NCI-H510A treated with DMSO at 0.1 percent for 48 hours (cell line): ENCODE measurements around the gene RNPEPL1.

Source experiments
- DNase-seq: peaks from one replicate; lab custom pipeline; 2025; lab: John Stamatoyannopoulos, UW

The RNPEPL1 gene

GRCh38 chr2:240564561-240565332, 3.5 kb upstream of the RNPEPL1 start:
- DNase-seq: no peak

- DNase-seq: no peak
These were observed 2.7 kb upstream of the RNPEPL1 start for GRCh38 chr2:240565333-240566202.

DNA sequence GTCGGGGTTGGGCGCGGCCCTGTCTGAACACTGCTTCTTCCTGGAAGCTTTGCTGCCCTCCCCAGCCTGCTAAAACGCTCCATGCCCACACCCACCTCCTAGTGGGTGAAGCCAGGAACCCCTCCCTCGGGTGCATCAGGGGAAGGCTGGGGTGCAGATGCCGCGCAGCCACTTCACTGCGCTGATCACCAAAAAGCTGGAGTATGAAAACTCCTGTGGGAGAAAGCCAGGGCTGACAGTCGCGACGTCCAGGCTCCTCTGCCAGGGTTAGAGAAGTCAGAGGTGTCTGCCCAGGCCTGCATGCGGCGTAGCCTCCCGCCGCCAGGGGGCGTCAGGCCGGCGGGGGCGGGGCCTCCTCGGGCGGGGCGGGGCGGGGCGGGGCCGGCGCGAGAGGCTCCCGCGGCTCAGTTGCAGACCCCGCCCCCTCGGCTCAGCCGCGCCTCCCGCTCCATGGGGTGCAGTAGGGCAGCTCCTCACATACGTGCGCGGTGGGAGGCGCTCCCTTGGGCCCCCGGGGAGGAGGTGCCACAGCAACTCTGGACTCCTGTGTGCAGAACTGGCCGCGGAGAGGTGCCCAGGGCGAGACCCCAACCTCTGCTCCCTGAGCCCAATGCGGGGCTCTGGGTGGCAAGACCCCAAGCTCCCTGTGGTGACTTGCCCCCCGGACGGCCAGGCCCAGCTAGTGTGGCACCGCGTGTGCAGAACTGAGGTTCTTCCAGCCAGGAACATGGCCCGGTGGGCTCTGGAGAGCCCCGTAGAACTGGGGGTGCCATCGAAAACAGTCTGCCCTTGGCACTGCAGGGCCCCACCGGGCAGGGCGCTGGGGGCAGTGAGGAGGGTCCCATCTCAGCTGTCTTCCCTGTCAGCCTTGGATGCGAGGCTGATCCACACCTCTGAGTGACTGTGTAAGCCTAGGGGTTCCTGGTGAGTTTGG, 1.8 kb upstream of the RNPEPL1 start:
- peak; percentile 83 for DNase-seq

DNA sequence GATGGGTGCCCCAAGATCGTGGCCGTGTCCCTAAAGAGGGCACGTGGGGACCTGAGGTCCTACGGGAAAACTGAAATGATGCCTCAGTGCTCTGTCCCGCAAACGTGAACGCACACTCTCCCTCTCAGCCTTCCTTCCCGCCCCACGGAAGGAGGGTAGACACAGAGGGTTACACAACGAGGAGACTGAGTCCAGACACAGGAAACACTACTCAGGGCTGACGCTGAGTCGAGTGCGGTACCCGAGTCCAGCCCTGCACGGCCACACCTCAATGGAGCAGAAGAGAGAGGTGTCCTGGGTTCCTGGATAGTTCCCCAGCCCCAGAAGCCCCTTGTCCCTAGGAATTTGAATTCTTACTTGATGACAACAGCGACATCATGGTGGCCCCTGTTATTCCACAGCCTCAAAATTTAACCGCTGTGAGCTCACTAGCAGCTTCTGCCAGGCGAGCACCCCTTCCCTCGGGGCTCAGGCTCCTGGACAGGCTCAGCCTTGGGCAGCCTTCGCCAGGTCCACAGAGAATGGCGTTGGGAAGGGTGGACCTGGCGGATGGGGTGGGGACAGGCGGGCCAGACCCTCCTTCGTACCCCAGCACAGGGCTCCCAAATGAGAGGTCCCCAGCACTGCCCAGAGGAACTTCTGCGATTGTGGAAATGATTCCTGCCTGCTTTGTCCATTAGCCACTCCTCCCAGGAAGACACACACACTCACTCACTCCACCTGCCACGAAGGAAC, 980 bp upstream of the RNPEPL1 start:
- no peak for DNase-seq

DNA sequence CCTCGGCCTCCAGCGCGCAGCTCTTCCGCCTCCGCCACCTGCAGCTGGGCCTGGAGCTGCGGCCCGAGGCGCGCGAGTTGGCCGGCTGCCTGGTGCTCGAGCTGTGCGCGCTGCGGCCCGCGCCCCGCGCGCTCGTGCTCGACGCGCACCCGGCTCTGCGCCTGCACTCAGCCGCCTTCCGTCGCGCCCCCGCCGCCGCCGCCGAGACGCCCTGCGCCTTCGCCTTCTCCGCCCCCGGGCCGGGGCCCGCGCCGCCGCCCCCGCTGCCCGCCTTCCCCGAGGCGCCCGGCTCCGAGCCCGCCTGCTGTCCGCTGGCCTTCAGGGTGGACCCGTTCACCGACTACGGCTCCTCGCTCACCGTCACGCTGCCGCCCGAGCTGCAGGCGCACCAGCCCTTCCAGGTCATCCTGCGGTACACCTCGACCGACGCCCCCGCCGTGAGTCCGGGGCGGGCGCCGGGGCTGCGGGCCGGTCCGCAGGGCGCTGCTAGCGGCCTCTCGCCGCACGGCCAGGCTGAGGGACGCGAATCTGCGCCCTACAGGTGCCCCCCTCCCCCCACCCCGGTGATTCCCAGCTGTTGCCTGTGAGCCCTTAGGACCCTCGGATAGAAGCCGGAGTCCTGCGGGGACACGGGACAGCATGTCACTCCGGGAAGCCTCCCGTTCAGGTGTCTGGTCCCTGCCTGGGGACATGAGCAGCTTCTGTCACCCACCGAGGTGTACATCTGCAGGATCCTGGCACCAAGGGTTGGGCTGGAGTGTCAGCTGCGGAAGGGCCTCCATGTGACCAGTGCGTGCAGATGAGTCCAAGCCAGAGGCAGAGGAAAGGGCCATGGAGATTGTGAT, 616 bp downstream of the RNPEPL1 start:
- peak; percentile 49 for DNase-seq

GRCh38 chr2:240569523-240569997, 1.3 kb downstream of the RNPEPL1 start:
- DNase-seq: no peak

- no peak for DNase-seq
These were observed 1.8 kb downstream of the RNPEPL1 start for GRCh38 chr2:240569998-240570530.

GRCh38 chr2:240570531-240571313, 2.4 kb downstream of the RNPEPL1 start:
- DNase-seq: no peak

DNA sequence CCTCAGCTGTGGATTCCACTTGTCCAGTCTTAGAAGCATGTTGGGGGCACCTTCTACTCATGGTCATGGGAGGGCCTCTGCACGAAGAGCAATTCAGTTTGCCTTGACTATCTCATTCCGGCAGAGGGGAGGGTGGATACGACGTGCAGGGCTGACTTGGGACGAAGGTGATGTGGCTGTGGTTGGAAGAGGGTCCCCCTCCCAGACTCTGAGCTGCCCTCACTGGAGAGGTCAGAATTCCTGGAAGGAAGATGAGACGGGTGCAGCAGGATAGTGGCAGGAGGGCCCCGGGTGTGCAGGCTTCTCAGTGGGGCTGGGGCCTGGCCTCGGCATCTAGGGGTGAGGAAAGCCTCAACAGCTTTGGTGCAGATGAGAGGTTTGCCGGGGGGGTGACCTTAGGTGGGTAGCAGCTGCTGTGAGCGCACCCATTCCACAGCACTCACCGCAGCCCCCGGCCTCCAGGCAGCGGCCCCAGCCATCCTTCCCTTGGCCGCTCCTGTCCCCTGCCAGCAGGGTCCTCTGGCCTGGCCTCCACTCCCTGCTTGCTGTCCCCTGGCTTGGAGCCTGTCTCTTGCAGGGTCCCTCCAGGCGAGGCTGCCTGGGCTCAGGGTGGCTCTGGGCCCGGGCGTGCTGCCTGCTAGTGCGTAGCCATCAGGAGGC, 3.2 kb downstream of the RNPEPL1 start:
- DNase-seq: no peak

GRCh38 chr2:240572141-240573031, 4.1 kb downstream of the RNPEPL1 start:
- DNase-seq: no peak

DNA sequence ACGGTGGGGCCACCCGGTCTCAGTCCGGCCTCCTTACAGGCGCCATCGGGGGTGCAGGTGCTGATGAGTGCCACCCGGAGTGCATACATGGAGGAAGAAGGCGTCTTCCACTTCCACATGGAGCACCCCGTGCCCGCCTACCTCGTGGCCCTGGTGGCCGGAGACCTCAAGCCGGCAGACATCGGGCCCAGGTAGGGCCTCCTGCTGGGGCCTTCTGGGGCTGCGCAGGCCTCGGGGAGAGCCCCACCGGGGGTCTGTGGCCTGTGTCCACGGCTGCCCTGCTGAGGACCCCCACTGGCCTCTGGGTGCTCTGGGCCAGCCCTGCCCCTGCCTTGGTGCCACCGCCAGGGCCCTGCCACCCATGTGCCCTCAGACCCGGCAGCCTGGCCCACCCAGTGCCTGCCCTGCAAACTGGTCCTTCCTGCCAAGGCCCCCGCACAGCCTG, 4.8 kb downstream of the RNPEPL1 start:
- no peak for DNase-seq

DNA sequence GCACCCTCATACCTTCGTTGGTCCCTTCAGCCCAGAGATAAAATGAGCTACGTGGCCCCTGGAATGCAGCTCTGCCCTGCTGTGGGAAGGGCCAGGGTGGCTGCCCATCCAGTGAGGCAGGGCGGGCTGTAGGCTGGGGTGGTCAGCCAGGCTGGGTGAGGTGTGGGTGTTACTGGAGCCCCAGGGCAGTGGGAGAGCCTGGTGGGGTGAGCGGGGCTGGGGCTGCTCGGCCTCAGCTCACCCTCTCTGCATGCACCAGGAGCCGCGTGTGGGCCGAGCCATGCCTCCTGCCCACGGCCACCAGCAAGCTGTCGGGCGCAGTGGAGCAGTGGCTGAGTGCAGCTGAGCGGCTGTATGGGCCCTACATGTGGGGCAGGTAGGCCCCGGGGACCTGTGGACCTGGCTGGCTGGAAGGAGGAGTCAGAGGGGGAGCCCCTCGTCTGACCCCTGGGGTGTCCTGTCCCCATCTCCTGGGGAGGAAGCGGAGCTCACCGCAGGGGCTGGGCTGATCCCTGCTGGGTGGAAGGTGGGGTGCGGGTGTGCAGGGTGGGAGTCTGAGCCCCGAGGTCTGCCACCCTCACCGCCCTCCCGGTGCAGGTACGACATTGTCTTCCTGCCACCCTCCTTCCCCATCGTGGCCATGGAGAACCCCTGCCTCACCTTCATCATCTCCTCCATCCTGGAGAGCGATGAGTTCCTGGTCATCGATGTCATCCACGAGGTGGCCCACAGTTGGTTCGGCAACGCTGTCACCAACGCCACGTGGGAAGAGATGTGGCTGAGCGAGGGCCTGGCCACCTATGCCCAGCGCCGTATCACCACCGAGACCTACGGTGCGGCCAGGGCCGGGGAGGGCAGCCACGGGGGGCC, 5.5 kb downstream of the RNPEPL1 start:
- DNase-seq: no peak

DNA sequence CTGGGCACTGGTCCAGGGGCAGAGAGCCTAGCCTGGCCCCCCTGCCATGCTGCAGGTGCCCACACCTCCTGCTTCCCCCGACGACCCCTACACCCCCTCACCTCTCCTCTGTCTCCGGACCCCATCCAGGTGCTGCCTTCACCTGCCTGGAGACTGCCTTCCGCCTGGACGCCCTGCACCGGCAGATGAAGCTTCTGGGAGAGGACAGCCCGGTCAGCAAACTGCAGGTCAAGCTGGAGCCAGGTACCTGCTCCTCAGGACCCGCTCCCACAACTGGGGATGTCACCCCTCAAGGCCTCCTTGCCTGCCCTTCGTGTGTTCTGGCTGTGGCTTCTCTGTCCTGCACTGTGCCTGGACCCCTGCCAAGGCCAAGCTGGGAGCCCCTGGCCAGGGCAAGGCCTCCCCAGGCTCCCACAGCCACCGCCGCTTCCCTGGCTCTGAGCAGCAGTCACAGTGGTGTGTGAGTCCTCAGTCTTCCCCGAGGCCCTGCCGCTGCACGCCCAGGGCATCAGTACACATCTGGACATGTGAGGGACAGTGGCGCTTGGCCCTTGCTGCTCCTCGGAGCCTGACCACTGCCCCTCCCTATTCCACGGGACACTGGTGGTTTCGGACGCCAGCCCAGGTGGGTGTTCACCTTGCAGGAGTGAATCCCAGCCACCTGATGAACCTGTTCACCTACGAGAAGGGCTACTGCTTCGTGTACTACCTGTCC, 6.3 kb downstream of the RNPEPL1 start:
- no peak for DNase-seq

GRCh38 chr2:240575101-240575965, 7.0 kb downstream of the RNPEPL1 start:
- DNase-seq: no peak

GRCh38 chr2:240576036-240576435, 7.8 kb downstream of the RNPEPL1 start:
- DNase-seq: no peak
